HepG2 (cell line): Measurements from ENCODE around the gene ZNF75A.

Experiments used
- CTCF ChIP-seq: sonication (generic); formaldehyde crosslinking; IDR thresholded peaks from 2 replicates; pipeline ENCODE4 v1.5.0; 2020; ENCODE audit warnings: mild to moderate bottlenecking, missing genetic modification reagents, moderate library complexity
- EP300 ChIP-seq, 3 experiments: sonication (generic) in 1 of 3; formaldehyde crosslinking in 1 of 3; IDR thresholded peaks; 2 replicates each; pipeline versions ENCODE4 v1.5.1 to v1.6.1; 2011 to 2020; ENCODE audit warnings: low read depth in 2 of 3, low read length in 2 of 3, borderline replicate concordance in 1 of 3, improper control_type of control experiment in 1 of 3, mild to moderate bottlenecking in 1 of 3, missing genetic modification reagents in 1 of 3, moderate library complexity in 1 of 3
- FOXM1 ChIP-seq: sonication (generic); formaldehyde crosslinking; IDR thresholded peaks from 2 replicates; pipeline ENCODE4 v1.5.0; 2020; ENCODE audit warnings: missing genetic modification reagents
- HNF4G ChIP-seq, 2 experiments: sonication (generic) in 1 of 2; formaldehyde crosslinking in 1 of 2; IDR thresholded peaks; 2 replicates each; pipeline versions ENCODE4 v1.4.0 to v1.6.1; 2011 to 2020; ENCODE audit warnings: borderline replicate concordance in 2 of 2, low read depth in 2 of 2, mild to moderate bottlenecking in 2 of 2, low read length in 1 of 2, missing genetic modification reagents in 1 of 2, moderate library complexity in 1 of 2
- SALL2 ChIP-seq: sonication (generic); formaldehyde crosslinking; IDR thresholded peaks from 2 replicates; pipeline ENCODE4 v1.8.1; 2023; ENCODE audit warnings: mild to moderate bottlenecking, missing genetic modification reagents, inconsistent platforms
- ZNF670 ChIP-seq: sonication (generic); formaldehyde crosslinking; IDR thresholded peaks from 2 replicates; pipeline ENCODE4 v1.8.0; 2022; ENCODE audit warnings: mild to moderate bottlenecking, missing genetic modification reagents, borderline replicate concordance

GRCh38 chr16:3356118-3356517 lies 50.8 kb downstream of the ZNF75A start:
- no peak for TF ChIP-seq ZNF670 (CRISPR knock-in tag)
- TF ChIP-seq CTCF (CRISPR knock-in tag), result no peak
- no peak for TF ChIP-seq FOXM1 (CRISPR knock-in tag)
- no peak for TF ChIP-seq SALL2 (CRISPR knock-in tag)
- no peak for TF ChIP-seq HNF4G (IDR thresholded peaks at IDR 0.05; ENCODE audit: borderline replicate concordance, low read depth, low read length)
- no peak for TF ChIP-seq HNF4G (CRISPR knock-in tag; IDR thresholded peaks at IDR 0.05; ENCODE audit: borderline replicate concordance, low read depth)
- no peak for TF ChIP-seq EP300 (IDR thresholded peaks at IDR 0.05; ENCODE audit: low read depth in 2 of 2, low read length in 2 of 2)
- no peak for TF ChIP-seq EP300 (CRISPR knock-in tag; IDR thresholded peaks at IDR 0.05; ENCODE audit: borderline replicate concordance)
